Measurements from ENCODE around the gene POLR2H.

Gene POLR2H

GRCh38 chr3:184361532-184361931 lies at the start of gene POLR2H, which contains the start of gene CLCN2:
Gene POLR2H, plus strand, starts transcription at chr3:184361710. Its CDS starts 1,783 bp downstream, at chr3:184363493.
Gene CLCN2, minus strand, starts transcription at chr3:184361605. Its CDS starts 126 bp downstream, at chr3:184361479.
- Mint-ChIP-seq H3K4me3 (peak within 1 kb of the TSS; percentile 96), H3K9me3 (no peaks in the 10 kb centered on the region), H3K27ac (peak within 1 kb of the TSS; percentile 88), H3K27me3 (no peaks in the 10 kb centered on the region), H3K4me1 (peaks cover 28% of the 10 kb centered on the region), H3K36me3 (peaks cover 7% of the 10 kb centered on the region)
- peak; percentile 36 to 52 for DNase-seq (ENCODE audit: low spot score in 2 of 2)
- ATAC-seq (ENCODE audit: low read depth), result peak; percentile 10

- peak within 1 kb of the TSS; percentile 84 for H3K27ac Mint-ChIP-seq
Observed at GRCh38 chr3:184314363-184314699, 47.2 kb upstream of the POLR2H start, which contains the start of gene EIF4G1. Gene EIF4G1, plus strand, starts transcription at chr3:184314606. Its CDS starts 1,191 bp downstream, at chr3:184315797.

GRCh38 chr3:184314700-184315542 lies 46.6 kb upstream of the POLR2H start:
- peaks cover 24% of the 10 kb centered on the region for H3K4me1 Mint-ChIP-seq
- H3K27me3 Mint-ChIP-seq, result no peaks in the 10 kb centered on the region
- H3K27ac Mint-ChIP-seq, result peak overlapping the region; percentile 84
- H3K9me3 Mint-ChIP-seq, result no peaks in the 10 kb centered on the region
- DNase-seq (ENCODE audit: low spot score in 2 of 2), result peak; percentile 54 to 63
- peaks cover 8% of the 10 kb centered on the region for H3K36me3 Mint-ChIP-seq
- H3K4me3 Mint-ChIP-seq, result peak overlapping the region; percentile 82
- peak; percentile 46 for ATAC-seq (ENCODE audit: low read depth)

More at GRCh38 chr3:184314363-184314699, 47.2 kb upstream of the POLR2H start, which contains the start of gene EIF4G1:
- Mint-ChIP-seq H3K36me3 (peaks cover 7% of the 10 kb centered on the region), H3K27me3 (no peaks in the 10 kb centered on the region), H3K4me3 (peak within 1 kb of the TSS; percentile 82), H3K9me3 (no peaks in the 10 kb centered on the region), H3K4me1 (peaks cover 20% of the 10 kb centered on the region)
- DNase-seq (ENCODE audit: low spot score in 2 of 2) (peak; percentile 85 to 88), ATAC-seq (ENCODE audit: low read depth) (peak; percentile 87)

GRCh38 chr3:184315543-184315867 lies 46.0 kb upstream of the POLR2H start:
- Mint-ChIP-seq H3K36me3 (peaks cover 7% of the 10 kb centered on the region), H3K27ac (peak overlapping the region; percentile 78), H3K4me1 (peaks cover 24% of the 10 kb centered on the region), H3K9me3 (no peaks in the 10 kb centered on the region), H3K27me3 (no peaks in the 10 kb centered on the region), H3K4me3 (peak overlapping the region; percentile 80)
- ATAC-seq (ENCODE audit: low read depth) (no peak), DNase-seq (ENCODE audit: low spot score in 2 of 2) (no peak)

- Mint-ChIP-seq H3K27me3 (no peaks in the 10 kb centered on the region), H3K4me3 (peak overlapping the region; percentile 80), H3K9me3 (no peaks in the 10 kb centered on the region), H3K27ac (peak overlapping the region; percentile 78), H3K36me3 (peaks cover 11% of the 10 kb centered on the region), H3K4me1 (peaks cover 24% of the 10 kb centered on the region)
- DNase-seq (ENCODE audit: low spot score in 2 of 2), result no peak
- no peak for ATAC-seq (ENCODE audit: low read depth)
Observed at GRCh38 chr3:184315871-184316661, 45.4 kb upstream of the POLR2H start.

GRCh38 chr3:184316792-184317191 lies 44.7 kb upstream of the POLR2H start:
- Mint-ChIP-seq H3K4me3 (peak overlapping the region; percentile 80), H3K4me1 (peaks cover 24% of the 10 kb centered on the region)

GRCh38 chr3:184317201-184317600 lies 44.3 kb upstream of the POLR2H start:
- Mint-ChIP-seq H3K9me3 (no peaks in the 10 kb centered on the region), H3K36me3 (peaks cover 20% of the 10 kb centered on the region)

More at GRCh38 chr3:184316792-184317191, 44.7 kb upstream of the POLR2H start:
- Mint-ChIP-seq H3K27me3 (no peaks in the 10 kb centered on the region), H3K9me3 (no peaks in the 10 kb centered on the region), H3K36me3 (peaks cover 18% of the 10 kb centered on the region), H3K27ac (peak overlapping the region; percentile 78)
- ATAC-seq (ENCODE audit: low read depth) (no peak), DNase-seq (ENCODE audit: low spot score in 2 of 2) (no peak)

GRCh38 chr3:184320104-184320445 lies 41.4 kb upstream of the POLR2H start:
- H3K27me3 Mint-ChIP-seq, result no peaks in the 10 kb centered on the region
- ATAC-seq (ENCODE audit: low read depth) (no peak), DNase-seq (ENCODE audit: low spot score in 2 of 2) (no peak)
- H3K4me3 Mint-ChIP-seq, result no peak overlapping the region
- H3K4me1 Mint-ChIP-seq, result peaks cover 24% of the 10 kb centered on the region
- H3K27ac Mint-ChIP-seq, result no peak overlapping the region
- no peaks in the 10 kb centered on the region for H3K9me3 Mint-ChIP-seq
- peaks cover 39% of the 10 kb centered on the region for H3K36me3 Mint-ChIP-seq

More at GRCh38 chr3:184317201-184317600, 44.3 kb upstream of the POLR2H start:
- ATAC-seq (ENCODE audit: low read depth), result no peak
- Mint-ChIP-seq H3K4me3 (no peak overlapping the region), H3K27ac (peak overlapping the region; percentile 9), H3K27me3 (no peaks in the 10 kb centered on the region), H3K4me1 (peaks cover 24% of the 10 kb centered on the region)
- no peak for DNase-seq (ENCODE audit: low spot score in 2 of 2)

- H3K36me3 Mint-ChIP-seq, result peaks cover 47% of the 10 kb centered on the region
- no peak overlapping the region for H3K27ac Mint-ChIP-seq
- H3K9me3 Mint-ChIP-seq, result no peaks in the 10 kb centered on the region
- H3K4me3 Mint-ChIP-seq, result no peak overlapping the region
- peaks cover 19% of the 10 kb centered on the region for H3K4me1 Mint-ChIP-seq
- no peak for ATAC-seq (ENCODE audit: low read depth)
- H3K27me3 Mint-ChIP-seq, result no peaks in the 10 kb centered on the region
- DNase-seq (ENCODE audit: low spot score in 2 of 2), result no peak
Observed at GRCh38 chr3:184321666-184322065, 39.8 kb upstream of the POLR2H start.

- DNase-seq (ENCODE audit: low spot score in 2 of 2) (no peak), ATAC-seq (ENCODE audit: low read depth) (no peak)
- no peaks in the 10 kb centered on the region for H3K27me3 Mint-ChIP-seq
- peaks cover 55% of the 10 kb centered on the region for H3K36me3 Mint-ChIP-seq
- H3K27ac Mint-ChIP-seq, result no peak overlapping the region
- no peaks in the 10 kb centered on the region for H3K9me3 Mint-ChIP-seq
- H3K4me3 Mint-ChIP-seq, result no peak overlapping the region
- peaks cover 8% of the 10 kb centered on the region for H3K4me1 Mint-ChIP-seq
Observed at GRCh38 chr3:184322731-184323487, 38.6 kb upstream of the POLR2H start.

GRCh38 chr3:184323696-184324095 lies 37.8 kb upstream of the POLR2H start:
- no peak for DNase-seq (ENCODE audit: low spot score in 2 of 2)
- peaks cover 8% of the 10 kb centered on the region for H3K4me1 Mint-ChIP-seq
- no peaks in the 10 kb centered on the region for H3K27me3 Mint-ChIP-seq
- no peak for ATAC-seq (ENCODE audit: low read depth)
- no peaks in the 10 kb centered on the region for H3K9me3 Mint-ChIP-seq
- peaks cover 59% of the 10 kb centered on the region for H3K36me3 Mint-ChIP-seq
- H3K4me3 Mint-ChIP-seq, result no peak overlapping the region
- no peak overlapping the region for H3K27ac Mint-ChIP-seq

GRCh38 chr3:184325269-184325668 lies 36.2 kb upstream of the POLR2H start:
- DNase-seq (ENCODE audit: low spot score in 2 of 2), result no peak

GRCh38 chr3:184325715-184326369 lies 35.7 kb upstream of the POLR2H start:
- Mint-ChIP-seq H3K4me1 (no peaks in the 10 kb centered on the region), H3K27me3 (no peaks in the 10 kb centered on the region), H3K4me3 (no peak overlapping the region), H3K9me3 (no peaks in the 10 kb centered on the region), H3K27ac (no peak overlapping the region), H3K36me3 (peaks cover 61% of the 10 kb centered on the region)
- no peak for DNase-seq (ENCODE audit: low spot score in 2 of 2)
- no peak for ATAC-seq (ENCODE audit: low read depth)

More at GRCh38 chr3:184325269-184325668, 36.2 kb upstream of the POLR2H start:
- H3K36me3 Mint-ChIP-seq, result peaks cover 63% of the 10 kb centered on the region
- H3K4me1 Mint-ChIP-seq, result no peaks in the 10 kb centered on the region
- H3K27me3 Mint-ChIP-seq, result no peaks in the 10 kb centered on the region
- no peak overlapping the region for H3K4me3 Mint-ChIP-seq
- H3K9me3 Mint-ChIP-seq, result no peaks in the 10 kb centered on the region
- no peak for ATAC-seq (ENCODE audit: low read depth)
- H3K27ac Mint-ChIP-seq, result peak overlapping the region; percentile 33
